Activated effector memory CD4-positive, alpha-beta T cell treated with anti-CD3 and anti-CD28 coated beads, Interleukin-2, amount 50 U/mL, for 16 hours (primary cell): ENCODE measurements around the gene PLCB3.

ENCODE experiments used
- DNase-seq: peaks from one replicate; pipeline ENCODE4 v3.0.0-alpha.2; 2020

PLCB3 gene

GRCh38 chr11:64290352-64291261, 39.3 kb downstream of the PLCB3 start:
- DNase-seq = no peak

GRCh38 chr11:64291262-64291751, 40.0 kb downstream of the PLCB3 start, which contains the start of gene KCNK4:
TSS of gene KCNK4 (plus strand) at chr11:64291302. CDS start at chr11:64293019, 1,717 bp downstream.
- no peak for DNase-seq

- no peak for DNase-seq
Measured at GRCh38 chr11:64291752-64292459, 40.6 kb downstream of the PLCB3 start.

DNA sequence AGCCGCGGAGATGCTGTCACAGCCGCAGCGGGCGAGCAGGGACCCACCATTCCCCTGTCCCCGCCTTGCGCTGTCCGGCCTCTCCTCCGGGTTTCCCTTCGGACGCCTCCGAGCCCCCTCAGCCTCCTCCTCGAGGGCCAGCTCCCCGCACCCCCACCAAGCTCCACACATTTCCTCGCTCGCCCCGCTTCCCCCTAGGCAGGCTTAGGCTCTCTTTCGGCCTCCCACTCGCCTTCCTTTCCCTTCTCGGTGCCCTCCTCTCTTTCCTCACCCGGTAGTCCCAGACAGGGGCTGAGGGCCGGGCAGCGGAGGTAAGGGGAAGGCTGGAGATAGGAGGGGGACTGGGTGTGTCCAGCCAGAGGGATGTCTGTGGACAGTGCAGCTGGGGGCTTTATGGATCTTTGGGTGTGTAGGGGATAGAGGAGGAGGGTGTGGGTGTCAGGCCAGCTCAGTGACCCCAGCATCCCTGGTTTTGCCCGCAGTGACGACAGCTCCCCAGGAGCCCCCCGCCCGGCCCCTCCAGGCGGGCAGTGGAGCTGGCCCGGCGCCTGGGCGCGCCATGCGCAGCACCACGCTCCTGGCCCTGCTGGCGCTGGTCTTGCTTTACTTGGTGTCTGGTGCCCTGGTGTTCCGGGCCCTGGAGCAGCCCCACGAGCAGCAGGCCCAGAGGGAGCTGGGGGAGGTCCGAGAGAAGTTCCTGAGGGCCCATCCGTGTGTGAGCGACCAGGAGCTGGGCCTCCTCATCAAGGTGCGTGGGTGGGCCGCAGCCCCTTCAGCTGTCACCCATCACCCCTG, 41.3 kb downstream of the PLCB3 start:
- DNase-seq = no peak

DNA sequence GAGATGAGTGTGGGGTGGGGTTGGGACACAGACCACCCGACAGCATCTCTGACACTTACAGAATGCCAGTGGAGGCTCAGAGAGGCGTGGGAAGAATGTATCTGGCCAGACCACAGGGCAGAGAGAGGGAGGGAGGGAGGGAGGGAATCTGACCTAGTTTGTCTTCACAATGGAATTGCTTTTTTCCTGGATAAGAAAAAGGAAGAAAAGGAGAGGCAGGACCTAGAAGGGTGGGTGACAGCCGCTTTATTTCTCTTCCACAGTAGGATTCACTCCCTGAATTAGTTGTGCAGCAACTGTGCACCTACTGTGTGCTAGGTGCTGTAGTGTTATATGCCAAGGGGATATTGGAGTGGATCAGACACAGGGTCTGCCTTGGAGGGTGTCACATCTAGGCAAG, 43.4 kb downstream of the PLCB3 start:
- no peak for DNase-seq

- DNase-seq = no peak
Measured at GRCh38 chr11:64295760-64296159, 44.4 kb downstream of the PLCB3 start.

DNA sequence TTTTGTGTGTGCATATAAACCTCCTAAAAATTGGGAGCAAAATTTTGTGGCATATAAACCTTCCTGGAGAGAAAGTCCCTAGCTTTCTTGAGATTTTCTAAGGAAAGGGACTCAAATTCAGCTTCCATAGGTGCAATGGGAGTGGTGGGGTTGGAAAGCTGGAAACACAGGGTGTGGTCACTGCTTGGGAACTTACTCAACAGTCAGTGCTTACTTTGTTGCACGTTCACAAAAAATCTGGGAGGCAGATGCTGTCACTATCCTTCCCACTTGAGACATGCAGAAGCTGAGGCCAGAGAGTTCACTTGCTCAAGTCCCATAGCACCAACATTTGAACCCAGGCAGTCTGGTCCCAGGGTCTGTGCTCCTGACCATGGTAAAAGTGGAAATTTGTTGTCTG, 44.9 kb downstream of the PLCB3 start:
- no peak for DNase-seq

DNA sequence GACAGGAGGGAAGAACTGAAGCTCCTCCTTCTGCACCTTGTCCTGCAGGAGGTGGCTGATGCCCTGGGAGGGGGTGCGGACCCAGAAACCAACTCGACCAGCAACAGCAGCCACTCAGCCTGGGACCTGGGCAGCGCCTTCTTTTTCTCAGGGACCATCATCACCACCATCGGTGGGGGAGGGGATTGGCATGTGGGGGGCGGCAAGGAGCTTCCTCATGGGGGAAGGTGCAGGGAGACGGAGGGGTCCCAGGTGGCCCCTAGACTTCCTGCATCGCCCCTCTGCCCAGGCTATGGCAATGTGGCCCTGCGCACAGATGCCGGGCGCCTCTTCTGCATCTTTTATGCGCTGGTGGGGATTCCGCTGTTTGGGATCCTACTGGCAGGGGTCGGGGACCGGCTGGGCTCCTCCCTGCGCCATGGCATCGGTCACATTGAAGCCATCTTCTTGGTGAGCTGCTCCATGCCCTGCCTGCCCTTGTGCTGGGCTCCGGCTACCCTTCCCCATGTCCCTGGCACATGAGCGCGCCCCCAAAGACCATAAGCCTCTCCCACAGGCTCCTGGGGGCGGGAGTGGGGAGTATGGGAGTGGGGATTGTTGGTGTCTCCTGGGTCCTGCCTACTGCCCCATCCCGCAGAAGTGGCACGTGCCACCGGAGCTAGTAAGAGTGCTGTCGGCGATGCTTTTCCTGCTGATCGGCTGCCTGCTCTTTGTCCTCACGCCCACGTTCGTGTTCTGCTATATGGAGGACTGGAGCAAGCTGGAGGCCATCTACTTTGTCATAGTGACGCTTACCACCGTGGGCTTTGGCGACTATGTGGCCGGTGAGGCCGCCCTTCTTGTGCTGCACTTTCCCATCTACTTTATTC, 45.7 kb downstream of the PLCB3 start:
- no peak for DNase-seq

DNA sequence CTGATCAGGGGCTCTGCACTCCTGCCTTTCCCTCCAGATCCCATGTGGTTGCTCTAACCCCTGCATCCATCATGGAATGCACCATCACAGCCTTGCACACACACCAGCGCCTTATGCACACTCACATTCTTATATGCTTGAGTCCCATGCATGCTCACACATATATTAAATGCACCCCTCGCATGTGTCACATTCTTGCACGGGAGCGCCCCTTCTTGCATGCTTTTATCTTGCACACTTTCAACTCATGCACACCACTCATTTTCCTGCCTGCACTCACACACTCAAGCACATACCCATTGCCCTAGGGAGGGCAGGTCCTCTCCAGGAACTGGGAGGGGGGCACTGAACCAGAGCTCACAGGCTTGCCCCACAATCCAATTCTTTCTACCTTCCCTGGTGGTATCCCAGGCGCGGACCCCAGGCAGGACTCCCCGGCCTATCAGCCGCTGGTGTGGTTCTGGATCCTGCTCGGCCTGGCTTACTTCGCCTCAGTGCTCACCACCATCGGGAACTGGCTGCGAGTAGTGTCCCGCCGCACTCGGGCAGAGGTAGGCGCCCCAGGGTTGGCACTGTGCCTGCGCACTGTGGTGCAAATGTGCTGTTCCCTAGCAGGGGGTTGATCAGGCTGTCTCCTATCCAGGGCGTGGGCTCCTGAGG, 46.5 kb downstream of the PLCB3 start:
- no peak for DNase-seq

GRCh38 chr11:64298966-64299846, 47.9 kb downstream of the PLCB3 start:
- no peak for DNase-seq

- peak; percentile 72 for DNase-seq
Measured at GRCh38 chr11:64299847-64300648, 48.7 kb downstream of the PLCB3 start, which contains the start of gene CATSPERZ. TSS of gene CATSPERZ (plus strand) at chr11:64300358. CDS start at chr11:64300411, 53 bp downstream.

DNA sequence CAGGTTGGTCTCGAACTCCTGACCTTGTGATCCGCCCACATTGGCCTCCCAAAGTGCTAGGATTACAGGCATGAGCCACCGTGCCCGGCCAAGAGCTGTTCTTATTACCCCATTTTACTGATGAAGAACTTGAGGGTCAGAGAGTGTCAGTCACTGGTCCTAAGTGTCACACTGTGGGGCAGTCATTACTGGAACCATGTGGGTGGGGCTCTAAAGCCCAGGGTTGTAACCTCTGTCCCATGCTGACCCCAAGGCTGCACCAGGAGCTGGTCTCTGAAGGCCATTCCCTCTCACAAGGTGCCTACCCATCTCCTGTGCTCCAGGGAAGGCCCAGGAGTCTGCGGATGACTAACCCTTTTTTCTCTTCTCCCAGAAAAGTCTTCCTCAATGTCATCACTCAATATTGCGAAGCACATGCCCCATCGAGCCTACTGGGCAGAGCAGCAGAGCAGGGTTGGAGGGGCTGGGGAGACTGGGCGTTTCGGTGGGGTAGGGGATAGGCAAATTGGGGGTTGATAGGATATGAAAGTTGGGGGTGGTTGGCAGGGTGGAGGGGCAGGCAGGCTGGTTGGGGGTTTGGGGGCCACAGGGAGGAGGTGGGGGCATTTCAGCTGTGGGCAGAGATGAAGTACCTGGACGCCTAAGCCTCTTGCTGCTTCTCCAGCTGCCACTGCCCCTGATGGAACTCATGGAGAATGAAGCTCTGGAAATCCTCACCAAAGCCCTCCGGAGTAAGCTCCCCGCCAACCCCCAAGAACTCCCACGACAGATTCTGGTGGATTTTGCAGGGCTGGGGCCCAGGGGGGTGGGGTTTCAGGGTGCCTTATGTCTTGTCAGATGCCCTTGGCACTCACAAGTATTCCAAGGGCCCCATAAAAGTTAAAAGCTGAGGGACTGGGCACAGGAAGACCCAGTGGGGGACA, 52.0 kb downstream of the PLCB3 start:
- no peak for DNase-seq

- DNase-seq = no peak
Measured at GRCh38 chr11:64304032-64304315, 52.6 kb downstream of the PLCB3 start.

- DNase-seq = peak; percentile 98
Measured at GRCh38 chr11:64304316-64305072, 53.2 kb downstream of the PLCB3 start.

DNA sequence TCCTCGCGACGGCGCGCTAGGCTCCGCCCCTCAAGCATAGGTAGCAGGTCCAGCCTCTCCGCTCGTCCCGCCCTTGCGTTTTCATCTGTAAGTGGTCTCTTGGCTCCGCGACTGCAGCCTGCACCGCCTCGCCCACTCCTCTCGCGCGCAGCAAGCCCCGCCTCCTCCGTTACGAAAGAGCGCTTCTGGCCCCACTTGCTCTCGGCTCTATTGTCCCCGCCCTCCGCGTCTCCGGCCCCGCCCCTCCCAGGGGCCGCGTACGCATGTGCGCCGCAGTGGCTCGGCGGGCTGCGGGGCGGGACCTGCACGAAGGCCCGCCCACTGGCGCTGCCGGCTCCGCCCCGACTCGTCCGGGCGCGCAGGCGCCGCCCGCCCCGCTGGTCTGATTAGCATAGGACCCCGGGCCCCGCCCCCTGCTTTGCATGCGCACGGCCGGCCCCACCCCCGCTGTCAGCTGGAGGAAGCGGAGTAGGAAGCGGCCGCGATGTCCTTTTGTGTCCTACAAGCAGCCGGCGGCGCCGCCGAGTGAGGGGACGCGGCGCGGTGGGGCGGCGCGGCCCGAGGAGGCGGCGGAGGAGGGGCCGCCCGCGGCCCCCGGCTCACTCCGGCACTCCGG, 53.9 kb downstream of the PLCB3 start, which contains the start of gene ESRRA:
Gene ESRRA (plus strand): TSS at position 450 of the 616 bp plus-strand sequence. CDS start 1,656 bp downstream, outside the sequence.
- peak; percentile 100 for DNase-seq

GRCh38 chr11:64305691-64306562, 54.6 kb downstream of the PLCB3 start:
- peak; percentile 90 for DNase-seq
